Stimulated activated CD8-positive, alpha-beta memory T cell treated with anti-CD3 and anti-CD28 coated beads, Interleukin-12 subunit alpha, Interleukin-12 subunit beta, amount 100 ng/mL, for 4 hours (primary cell): ENCODE measurements around the gene BPI.
"Not testable (repeated sequence)": the region's sequence is repeated elsewhere in the genome, so short reads cannot be mapped to it uniquely, and the experiment has no call there.

Experiments used
- DNase-seq: peaks from one replicate; pipeline ENCODE4 v3.0.0-alpha.2; 2020; ENCODE audit warnings: low read depth

The BPI gene

GRCh38 chr20:38303908-38304379, at the start of gene BPI:
Gene BPI, plus strand, starts transcription at chr20:38304156. Its CDS starts 68 bp downstream, at chr20:38304224.
- DNase-seq: peak; percentile 2

GRCh38 chr20:38254621-38255020, 49.3 kb upstream of the BPI start:
- not testable (repeated sequence) for DNase-seq

- no peak for DNase-seq
Observed at GRCh38 chr20:38255393-38255792, 48.6 kb upstream of the BPI start.

- no peak for DNase-seq
Observed at GRCh38 chr20:38256021-38256420, 47.9 kb upstream of the BPI start.

- no peak for DNase-seq
Observed at GRCh38 chr20:38256966-38257365, 47.0 kb upstream of the BPI start.

GRCh38 chr20:38258545-38259215, 45.3 kb upstream of the BPI start:
- no peak for DNase-seq

- no peak for DNase-seq
Observed at GRCh38 chr20:38260025-38260377, 44.0 kb upstream of the BPI start.

- DNase-seq: no peak
Observed at GRCh38 chr20:38260378-38261053, 43.4 kb upstream of the BPI start, which contains the start of gene KIAA1755. Gene KIAA1755, minus strand, starts transcription at chr20:38260735. Its CDS starts 235 bp downstream, at chr20:38260500.

- DNase-seq: no peak
Observed at GRCh38 chr20:38261054-38261390, 42.9 kb upstream of the BPI start.

- no peak for DNase-seq
Observed at GRCh38 chr20:38262931-38263330, 41.0 kb upstream of the BPI start.

GRCh38 chr20:38266426-38266825, 37.5 kb upstream of the BPI start:
- DNase-seq: no peak

GRCh38 chr20:38267296-38267695, 36.7 kb upstream of the BPI start:
- no peak for DNase-seq

GRCh38 chr20:38267901-38268514, 35.9 kb upstream of the BPI start:
- DNase-seq: no peak

GRCh38 chr20:38269040-38269439, 34.9 kb upstream of the BPI start:
- no peak for DNase-seq

- no peak for DNase-seq
Observed at GRCh38 chr20:38269715-38270114, 34.2 kb upstream of the BPI start.

GRCh38 chr20:38270869-38271605, 32.9 kb upstream of the BPI start:
- DNase-seq: no peak

GRCh38 chr20:38271608-38272120, 32.3 kb upstream of the BPI start:
- DNase-seq: no peak

- no peak for DNase-seq
Observed at GRCh38 chr20:38272398-38272797, 31.6 kb upstream of the BPI start.

- DNase-seq: no peak
Observed at GRCh38 chr20:38272961-38273360, 31.0 kb upstream of the BPI start.

GRCh38 chr20:38275815-38276550, 28.0 kb upstream of the BPI start:
- no peak for DNase-seq

GRCh38 chr20:38277285-38277684, 26.7 kb upstream of the BPI start:
- DNase-seq: no peak

- DNase-seq: no peak
Observed at GRCh38 chr20:38277691-38278090, 26.3 kb upstream of the BPI start.
